Neural cell (in vitro differentiated cells): Measurements from ENCODE around the gene ALK. TPM values are rescaled to one million over a fixed set of nuclear protein-coding genes. Genes with fewer than 3 reads are reported as not detected.
A peak's percentile ranks its signal among the peaks of the same experiment; 100 is the strongest.

ENCODE experiments used
- H2AFZ ChIP-seq: fragments of 200-600, 300-800 bp; sonication (generic), shearing (Covaris generic); 2 replicates; pipeline ENCODE4 v1.6.0; 2014; ENCODE audit warnings: low read depth, mild to moderate bottlenecking, antibody characterized with exemption, low read length, moderate library complexity
- H3F3A ChIP-seq: fragments of 200-600 bp; shearing (Covaris generic); 2 replicates; pipeline ENCODE4 v1.6.1; 2016; ENCODE audit warnings: mild to moderate bottlenecking, moderate library complexity, mixed read lengths, antibody characterized with exemption, low read length; ENCODE audit not compliant: insufficient read depth, poor library complexity, severe bottlenecking
- H3K27ac ChIP-seq: fragments of 200-600, 300-800 bp; sonication (generic), shearing (Covaris generic); 2 replicates; pipeline ENCODE4 v1.5.1; 2014; ENCODE audit warnings: mild to moderate bottlenecking, low read length, moderate library complexity
- H3K27me3 ChIP-seq: fragments of 300-800, 200-600 bp; sonication (generic), shearing (Covaris generic); 2 replicates; pipeline ENCODE4 v1.6.0; 2014; ENCODE audit warnings: mild to moderate bottlenecking, low read depth, low read length, moderate library complexity; ENCODE audit not compliant: insufficient read depth
- H3K36me3 ChIP-seq: fragments of 300-800, 200-600 bp; sonication (generic), shearing (Covaris generic); 2 replicates; pipeline ENCODE4 v1.5.1; 2014; ENCODE audit warnings: mild to moderate bottlenecking, antibody characterized with exemption, low read length, moderate library complexity; ENCODE audit not compliant: insufficient read depth
- H3K4me2 ChIP-seq: fragments of 300-800, 200-600 bp; sonication (generic), shearing (Covaris generic); 2 replicates; pipeline ENCODE4 v1.6.0; 2014; ENCODE audit warnings: mild to moderate bottlenecking, low read length
- H3K4me3 ChIP-seq: fragments of 300-800, 200-600 bp; sonication (generic), shearing (Covaris generic); 2 replicates; pipeline ENCODE4 v1.5.1; 2014; ENCODE audit warnings: mild to moderate bottlenecking, low read length, moderate library complexity
- H3K79me2 ChIP-seq: fragments of 200-600 bp; shearing (Covaris generic); replicated peaks from 2 replicates; pipeline ENCODE4 v1.6.0; 2014; ENCODE audit warnings: mild to moderate bottlenecking, low read length, moderate library complexity; ENCODE audit not compliant: insufficient read depth
- H3K9ac ChIP-seq: fragments of 300-800, 200-600 bp; sonication (generic), shearing (Covaris generic); 2 replicates; pipeline ENCODE4 v1.6.1; 2016; ENCODE audit warnings: mild to moderate bottlenecking, low read length, mixed read lengths
- H3K9me2 ChIP-seq: fragments of 200-600 bp; shearing (Covaris generic); 2 replicates; pipeline ENCODE4 v1.6.1; 2016; ENCODE audit warnings: mild to moderate bottlenecking, low read length, mixed read lengths; ENCODE audit not compliant: insufficient read depth
- H3K9me3 ChIP-seq: fragments of 200-600, 300-800 bp; sonication (generic), shearing (Covaris generic); 2 replicates; pipeline ENCODE4 v1.6.1; 2016; ENCODE audit warnings: mild to moderate bottlenecking, mixed run types, low read length, moderate library complexity, mixed read lengths
- H4K20me1 ChIP-seq: fragments of 200-600 bp; shearing (Covaris generic); 2 replicates; pipeline ENCODE4 v1.6.1; 2016; ENCODE audit warnings: mild to moderate bottlenecking, mixed run types; ENCODE audit not compliant: insufficient read depth
- CTCF ChIP-seq: fragments of 450-650 bp; IDR thresholded peaks from 2 replicates; pipeline ENCODE4 v1.5.1; 2014; ENCODE audit warnings: antibody characterized with exemption, mild to moderate bottlenecking, moderate library complexity; ENCODE audit not compliant: poor library complexity, severe bottlenecking
- EP300 ChIP-seq: fragments of 450-650 bp; conservative IDR thresholded peaks from 2 replicates; pipeline ENCODE4 v1.6.1; 2014; ENCODE audit warnings: antibody characterized with exemption, mild to moderate bottlenecking, moderate library complexity; ENCODE audit not compliant: poor library complexity, severe bottlenecking
- EZH2 ChIP-seq: fragments of 200-600, 300-800 bp; shearing (Covaris generic), sonication (generic); IDR thresholded peaks from 2 replicates; pipeline ENCODE4 v1.6.1; 2014; ENCODE audit warnings: antibody characterized with exemption, low read length, borderline replicate concordance, mild to moderate bottlenecking; ENCODE audit not compliant: insufficient read depth, poor library complexity, severe bottlenecking
- MXI1 ChIP-seq: fragments of 450-650 bp; conservative IDR thresholded peaks from 2 replicates; pipeline ENCODE4 v1.6.1; 2014; ENCODE audit warnings: antibody characterized with exemption, mild to moderate bottlenecking; ENCODE audit not compliant: poor library complexity, severe bottlenecking
- POLR2AphosphoS5 ChIP-seq: IDR thresholded peaks from 2 replicates; pipeline ENCODE4 v1.6.1; 2012
- RAD21 ChIP-seq: fragments of 450-650 bp; conservative IDR thresholded peaks from 2 replicates; pipeline ENCODE4 v1.6.1; 2014; ENCODE audit warnings: antibody characterized with exemption, mild to moderate bottlenecking, moderate library complexity
- REST ChIP-seq: IDR thresholded peaks from 2 replicates; pipeline ENCODE4 v1.6.1; 2012; ENCODE audit warnings: borderline replicate concordance
- SMC3 ChIP-seq: fragments of 450-650 bp; conservative IDR thresholded peaks from 2 replicates; pipeline ENCODE4 v1.6.1; 2014; ENCODE audit warnings: antibody characterized with exemption, mild to moderate bottlenecking, moderate library complexity; ENCODE audit not compliant: poor library complexity
- TAF1 ChIP-seq: IDR thresholded peaks from 2 replicates; pipeline ENCODE4 v1.6.1; 2012; ENCODE audit warnings: low read depth
- polyA plus RNA-seq: library from polyadenylated mRNA; depleted of rRNA; stranded (reverse); fragments of >200 nt; gene quantifications from 2 replicates; pipeline ENCODE4 v1.2.3, GENCODE V29; 2014

ALK gene
- polyA plus RNA-seq, 1 donor from 2014 or later: 7.1 TPM

DNA sequence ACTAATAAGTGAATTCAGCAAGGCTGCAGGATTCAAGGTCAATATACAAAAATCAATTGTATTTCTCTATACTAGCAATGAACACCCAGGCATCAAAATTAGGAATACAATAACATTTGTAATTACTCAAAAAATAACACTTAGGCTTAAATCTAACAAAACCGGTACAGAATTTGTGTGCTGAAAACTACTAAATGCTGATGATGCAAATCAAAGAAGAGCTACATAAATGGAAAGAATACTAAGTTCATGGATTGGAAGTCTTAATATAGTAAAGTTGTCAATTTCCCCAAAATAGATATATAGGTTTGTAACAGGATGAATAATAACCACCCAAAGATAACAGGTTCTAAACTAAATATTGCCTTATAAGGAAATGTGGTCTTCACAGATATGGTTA, 286.5 kb downstream of the ALK start:
- Histone ChIP-seq H3K27ac (no peak overlapping the region), H3K79me2 (no peaks in the 10 kb centered on the region)
- TF ChIP-seq POLR2AphosphoS5: no peak
- no peak for TF ChIP-seq EP300
- no peak for TF ChIP-seq TAF1
- no peak for TF ChIP-seq MXI1
- no peak for TF ChIP-seq CTCF
- TF ChIP-seq REST: no peak
- no peak for TF ChIP-seq SMC3
- no peak for TF ChIP-seq EZH2
- TF ChIP-seq RAD21: no peak

DNA sequence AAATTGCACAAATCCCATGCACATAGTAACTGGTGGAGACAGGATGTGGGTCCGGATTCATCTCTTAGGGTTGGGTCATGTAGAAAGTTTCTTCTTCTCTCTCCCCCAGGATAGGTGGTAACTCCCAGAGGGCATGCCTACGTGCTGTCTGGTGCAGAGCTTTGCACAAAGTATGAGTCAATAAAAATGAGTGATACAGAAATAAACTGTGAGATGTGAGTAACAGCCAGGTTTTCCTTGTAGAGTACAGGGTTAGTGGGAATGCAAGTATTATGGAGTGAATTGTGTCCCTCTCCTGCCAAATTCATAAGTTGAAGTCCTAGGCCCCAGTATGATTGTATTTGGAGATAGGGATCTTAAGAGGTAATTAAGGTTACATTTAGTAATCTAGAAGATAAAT, 289.4 kb downstream of the ALK start:
- H3F3A ChIP-seq: no peaks in the 10 kb centered on the region
- H3K27me3 ChIP-seq: no peaks in the 10 kb centered on the region
- no peak overlapping the region for H3K4me3 ChIP-seq
- no peaks in the 10 kb centered on the region for H3K9me2 ChIP-seq
- no peak overlapping the region for H3K27ac ChIP-seq
- H3K9ac ChIP-seq: no peak overlapping the region
- H3K36me3 ChIP-seq: no peaks in the 10 kb centered on the region
- no peaks in the 10 kb centered on the region for H4K20me1 ChIP-seq
- H3K4me2 ChIP-seq: no peak overlapping the region
- no peak overlapping the region for H2AFZ ChIP-seq
- no peaks in the 10 kb centered on the region for H3K79me2 ChIP-seq
- TF ChIP-seq SMC3 (no peak), EZH2 (no peak), MXI1 (no peak), EP300 (no peak)
- H3K9me3 ChIP-seq: no peaks in the 10 kb centered on the region

More for the DNA sequence above, 286.5 kb downstream of the ALK start:
- H3F3A ChIP-seq: no peaks in the 10 kb centered on the region
- no peaks in the 10 kb centered on the region for H3K9me3 ChIP-seq
- H3K36me3 ChIP-seq: no peaks in the 10 kb centered on the region
- no peak overlapping the region for H3K4me3 ChIP-seq
- no peak overlapping the region for H3K4me2 ChIP-seq
- no peak overlapping the region for H2AFZ ChIP-seq
- no peaks in the 10 kb centered on the region for H3K9me2 ChIP-seq
- H3K27me3 ChIP-seq: no peaks in the 10 kb centered on the region
- H3K9ac ChIP-seq: no peak overlapping the region
- H4K20me1 ChIP-seq: no peaks in the 10 kb centered on the region

DNA sequence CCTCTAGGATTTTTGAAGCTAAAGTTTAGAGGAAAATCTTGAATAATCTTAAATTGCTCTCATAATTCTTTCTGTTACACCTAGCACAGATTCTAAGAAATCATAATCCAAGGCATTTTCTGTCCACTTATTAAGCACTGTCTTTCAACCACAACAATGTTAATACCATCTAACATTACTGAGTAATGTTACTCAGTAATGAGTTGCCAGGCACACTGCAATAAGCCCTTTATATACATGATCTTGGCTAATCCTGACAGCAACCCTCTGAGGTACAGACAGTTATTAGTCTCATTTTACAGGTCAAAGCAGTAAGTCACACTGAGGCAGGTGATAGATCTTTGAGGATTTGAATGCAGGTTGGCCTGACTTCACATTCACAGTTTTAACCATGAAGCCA, 291.9 kb downstream of the ALK start:
- TF ChIP-seq CTCF (no peak), POLR2AphosphoS5 (no peak), REST (no peak), SMC3 (no peak), EP300 (no peak), RAD21 (no peak)
- no peaks in the 10 kb centered on the region for H3F3A ChIP-seq
- no peaks in the 10 kb centered on the region for H3K79me2 ChIP-seq
- no peaks in the 10 kb centered on the region for H4K20me1 ChIP-seq
- no peaks in the 10 kb centered on the region for H3K9me2 ChIP-seq
- H3K27me3 ChIP-seq: no peaks in the 10 kb centered on the region
- no peak overlapping the region for H3K9ac ChIP-seq
- no peak overlapping the region for H2AFZ ChIP-seq
- no peaks in the 10 kb centered on the region for H3K36me3 ChIP-seq
- H3K27ac ChIP-seq: peak overlapping the region; percentile 7
- H3K9me3 ChIP-seq: no peaks in the 10 kb centered on the region
- H3K4me3 ChIP-seq: peak overlapping the region; percentile 2
- H3K4me2 ChIP-seq: no peak overlapping the region
